GM18870 (cell line): Measurements from ENCODE around the gene GPX2.
"Not testable (repeated sequence)": the region's sequence is repeated elsewhere in the genome, so short reads cannot be mapped to it uniquely, and the experiment has no call there.

Experiments used
- ATAC-seq: cut with Tn5 transposase; IDR thresholded peaks from one replicate; pipeline ENCODE4 v1.9.1; 2021; ENCODE audit warnings: moderate library complexity; ENCODE audit not compliant: unreplicated experiment

Gene GPX2

DNA sequence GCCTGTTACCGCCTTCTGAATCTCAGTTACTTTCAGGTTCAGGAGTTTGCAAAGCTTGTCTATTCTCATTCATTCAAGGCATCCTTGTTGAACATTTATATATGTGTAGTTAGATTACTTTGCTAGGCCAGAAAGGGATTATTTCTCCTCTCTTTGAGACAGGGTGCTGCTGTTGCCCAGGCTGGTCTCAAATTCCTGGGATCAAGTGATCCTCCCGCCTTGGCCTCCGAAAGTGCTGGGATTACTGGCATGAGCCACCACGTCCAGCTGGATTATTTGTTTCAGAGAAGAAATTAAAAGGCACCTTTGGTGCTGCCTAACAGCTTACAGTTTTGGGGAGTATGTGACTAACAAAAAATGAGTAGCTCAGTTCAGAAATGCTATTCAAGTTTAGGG, 27.5 kb downstream of the GPX2 start:
- ATAC-seq: no peak

DNA sequence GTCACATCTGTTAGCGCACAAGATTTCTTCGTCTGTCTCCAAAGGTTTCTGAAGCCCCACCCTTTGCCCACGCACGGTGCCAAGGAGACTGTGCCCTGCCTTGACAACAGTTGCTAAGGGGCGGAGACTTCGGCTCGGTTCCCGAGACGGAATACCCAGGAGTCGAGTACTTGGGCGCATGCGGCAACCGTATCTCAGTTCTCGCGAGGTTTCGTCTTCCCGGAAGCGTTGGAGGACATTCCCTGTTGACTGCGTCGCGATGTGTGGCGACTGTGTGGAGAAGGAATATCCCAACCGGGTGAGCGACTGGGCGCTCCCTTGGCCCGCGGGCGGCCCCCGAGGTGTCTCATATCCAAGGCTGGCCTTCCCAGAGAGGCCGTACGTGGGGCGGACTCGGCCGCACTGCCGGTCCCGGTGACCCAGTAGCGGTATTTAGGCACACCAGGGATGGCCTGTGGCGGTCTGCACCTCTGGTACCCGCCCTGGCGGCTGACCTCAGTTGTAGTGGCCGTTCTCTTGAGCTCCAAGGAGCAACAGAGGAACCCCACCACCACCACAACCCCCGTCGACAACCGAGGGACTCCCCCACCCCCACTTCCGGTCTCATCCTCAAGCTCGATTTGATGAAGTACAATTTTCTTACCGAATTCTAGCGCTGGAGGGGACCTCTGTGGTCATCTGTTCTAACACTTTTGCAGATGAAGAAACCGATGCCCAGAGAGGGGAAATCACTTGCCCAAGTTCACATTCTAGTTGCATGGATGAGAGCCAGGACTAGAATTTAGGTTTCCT, 28.1 kb downstream of the GPX2 start, which contains the start of gene CHURC1:
Gene CHURC1, plus strand, starts transcription at position 219 of the 792 bp plus-strand sequence. Its CDS starts 41 bp downstream, at position 260.
- peak; percentile 90 for ATAC-seq

DNA sequence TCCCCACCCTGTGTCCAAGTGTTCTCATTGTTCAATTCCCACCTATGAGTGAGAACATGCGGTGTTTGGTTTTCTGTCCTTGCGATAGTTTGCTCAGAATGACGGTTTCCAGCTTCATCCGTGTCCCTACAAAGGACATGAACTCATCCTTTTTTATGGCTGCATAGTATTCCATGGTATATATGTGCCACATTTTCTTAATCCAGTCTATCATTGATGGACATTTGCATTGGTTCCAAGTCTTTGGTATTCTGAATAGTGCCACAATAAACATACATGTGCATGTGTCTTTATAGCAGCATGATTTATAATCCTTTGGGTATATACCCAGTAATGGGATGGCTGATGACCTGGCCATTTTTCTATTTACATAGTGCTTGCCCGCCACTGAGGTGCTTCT, 29.1 kb downstream of the GPX2 start:
- ATAC-seq: not testable (repeated sequence)

DNA sequence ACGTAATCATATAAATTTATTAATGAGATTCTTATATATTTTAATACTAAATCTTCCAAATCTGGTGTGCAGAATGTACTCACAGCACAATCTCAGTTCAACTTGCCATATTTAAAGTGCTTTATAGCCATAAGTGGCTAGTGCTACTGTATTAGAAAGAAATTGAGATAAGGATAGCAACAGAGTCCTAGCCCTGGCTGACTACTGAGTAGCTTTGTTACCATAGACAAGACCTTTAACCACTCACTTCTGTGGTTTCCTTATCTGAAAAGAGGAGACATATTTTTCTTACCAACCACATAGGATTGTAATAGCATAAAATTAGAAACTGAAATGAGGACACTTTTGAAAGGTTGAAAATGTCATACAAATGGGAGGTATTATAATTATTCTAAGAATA, 30.3 kb downstream of the GPX2 start:
- no peak for ATAC-seq

DNA sequence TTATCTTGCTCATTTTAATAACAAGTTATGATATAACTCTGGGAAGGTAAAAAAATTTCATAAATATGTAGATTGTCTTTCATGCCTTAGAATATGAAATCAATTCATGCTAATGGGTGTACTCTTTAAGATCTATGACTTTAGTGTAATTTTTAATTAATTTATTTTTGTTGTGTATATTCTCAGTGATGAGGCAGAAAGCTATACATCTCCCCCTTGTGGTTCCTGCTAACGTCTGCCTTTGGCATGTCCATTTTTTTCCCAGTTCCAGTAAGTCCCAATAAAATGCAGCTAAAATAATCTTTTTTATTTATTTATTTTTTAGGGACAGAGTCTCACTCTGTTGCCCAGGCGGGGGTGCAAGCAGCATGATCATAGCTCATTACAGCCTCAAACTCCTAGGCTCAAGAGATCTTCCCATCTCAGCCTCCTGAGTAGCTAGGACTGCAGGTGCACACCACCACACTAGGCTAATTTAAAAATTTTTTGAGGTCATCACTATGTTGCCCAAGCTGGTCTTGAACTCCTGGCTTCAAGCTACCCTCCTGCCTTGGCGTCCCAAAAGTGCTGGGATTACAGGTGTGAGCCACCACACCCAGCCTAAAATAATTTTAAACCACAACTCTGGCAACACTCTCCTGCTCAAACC, 31.6 kb downstream of the GPX2 start:
- no peak for ATAC-seq

DNA sequence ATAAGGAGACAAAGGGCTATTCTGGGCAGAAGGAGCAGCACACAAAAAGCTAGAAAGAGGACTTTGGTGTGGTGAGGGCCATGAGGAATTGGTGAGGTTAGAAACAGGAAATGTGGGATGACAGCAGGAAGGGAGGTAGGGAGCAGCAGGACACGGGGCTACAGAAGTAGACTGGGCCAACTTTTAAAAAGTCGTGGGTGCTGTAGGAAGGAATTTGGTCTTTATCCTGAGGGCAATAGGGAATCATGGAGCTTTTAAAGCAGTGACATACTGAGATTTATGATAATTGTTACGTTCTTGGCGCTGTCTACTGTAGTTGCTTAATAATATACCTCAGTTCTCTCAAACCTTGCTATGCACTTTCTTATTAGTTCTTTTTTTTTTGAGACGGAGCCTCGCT, 36.5 kb downstream of the GPX2 start:
- ATAC-seq: no peak

DNA sequence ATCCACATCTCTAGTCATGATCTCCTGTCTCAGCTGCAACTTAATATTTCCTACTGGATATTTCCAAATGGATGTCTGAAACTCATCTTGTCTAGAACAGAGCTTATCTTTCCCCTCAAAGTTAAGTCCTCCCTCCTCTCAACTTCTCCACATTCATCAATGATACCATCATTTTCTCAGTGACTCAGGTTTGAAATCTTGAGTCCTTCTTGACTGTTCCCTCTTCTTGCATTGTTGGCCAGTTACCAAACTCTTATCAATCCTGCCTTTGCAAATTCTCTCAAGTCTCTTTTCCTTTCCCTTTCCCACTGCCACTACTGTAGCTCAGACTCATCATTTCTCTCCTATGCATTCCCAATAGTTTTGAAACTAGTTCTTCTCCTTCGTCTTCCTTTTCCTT, 42.6 kb downstream of the GPX2 start:
- ATAC-seq: no peak

DNA sequence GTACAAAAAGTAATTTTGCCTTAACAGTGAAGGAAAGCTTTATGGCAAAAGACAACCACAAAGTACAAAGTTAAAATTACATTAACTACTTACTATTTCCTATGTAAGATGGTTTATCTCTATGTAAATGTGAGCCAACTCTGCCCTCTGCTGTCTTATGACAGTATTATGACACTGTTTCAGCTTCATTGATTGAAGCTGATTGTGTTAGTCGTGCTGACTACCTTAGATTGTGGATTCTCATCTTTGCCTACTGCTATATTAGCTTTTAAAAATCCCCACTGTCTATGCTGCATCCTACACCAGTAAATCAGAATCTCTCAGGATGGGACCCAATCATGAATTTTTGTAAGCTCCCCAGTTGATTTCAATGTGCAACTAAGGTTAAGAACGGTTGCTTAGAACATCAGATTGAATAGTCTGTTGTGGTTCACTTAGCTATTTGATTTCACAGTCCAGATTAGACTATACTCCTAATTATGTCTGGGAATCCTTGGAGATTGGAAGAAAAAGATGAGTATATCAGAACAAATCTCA, 50.6 kb downstream of the GPX2 start:
- ATAC-seq: no peak

DNA sequence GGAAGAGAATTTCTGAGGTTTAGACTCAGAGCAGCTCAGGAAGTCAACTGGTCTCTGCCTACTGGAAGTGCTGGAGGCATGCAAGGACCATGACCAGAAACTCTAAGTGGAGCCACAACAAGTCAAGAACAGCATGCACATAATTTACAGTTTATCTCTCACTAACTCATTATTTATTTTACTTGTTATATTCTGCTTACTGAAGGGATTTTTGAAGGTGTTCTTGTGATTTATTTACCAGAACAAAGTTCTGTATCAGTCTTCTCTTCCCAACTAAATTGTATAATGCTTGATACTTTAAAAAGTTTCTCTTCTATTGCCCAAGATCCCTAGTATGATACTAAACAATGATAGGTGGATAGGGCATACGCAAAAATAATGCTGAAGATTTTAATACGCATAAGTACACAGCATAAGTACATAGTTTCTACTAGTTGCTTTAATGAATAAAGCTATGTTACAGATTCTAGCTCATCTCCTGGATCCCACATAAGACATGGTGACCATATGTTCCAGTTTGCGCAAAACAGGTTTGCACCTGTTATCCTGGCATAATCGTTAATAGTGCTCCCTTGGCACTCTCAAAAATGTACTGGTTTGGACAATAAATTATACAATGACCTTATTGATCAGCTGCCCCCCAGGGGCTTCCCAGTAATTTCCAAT, 51.2 kb downstream of the GPX2 start:
- no peak for ATAC-seq

DNA sequence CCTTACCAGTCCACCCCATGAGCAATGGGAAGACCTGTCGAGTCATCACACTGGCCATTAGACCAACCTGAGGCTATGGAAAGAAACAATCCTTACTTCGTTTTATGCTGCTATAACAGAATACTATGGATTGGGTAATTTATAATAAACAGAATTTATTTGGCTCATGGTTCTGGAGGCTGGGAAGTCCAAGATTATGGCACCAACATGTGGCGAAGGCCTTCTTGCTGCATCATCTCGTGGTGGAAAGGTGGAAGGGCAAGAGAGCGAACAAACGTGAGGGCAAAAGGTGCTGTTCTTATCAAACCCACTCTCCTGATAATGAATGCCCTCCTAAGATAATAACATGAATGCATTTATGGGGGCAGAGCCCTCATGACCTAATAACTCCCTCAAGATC, 53.2 kb downstream of the GPX2 start:
- no peak for ATAC-seq
